ENCODE measurements around the gene EVI5.
A peak's percentile ranks its signal among the peaks of the same experiment; 100 is the strongest.

EVI5 gene

DNA sequence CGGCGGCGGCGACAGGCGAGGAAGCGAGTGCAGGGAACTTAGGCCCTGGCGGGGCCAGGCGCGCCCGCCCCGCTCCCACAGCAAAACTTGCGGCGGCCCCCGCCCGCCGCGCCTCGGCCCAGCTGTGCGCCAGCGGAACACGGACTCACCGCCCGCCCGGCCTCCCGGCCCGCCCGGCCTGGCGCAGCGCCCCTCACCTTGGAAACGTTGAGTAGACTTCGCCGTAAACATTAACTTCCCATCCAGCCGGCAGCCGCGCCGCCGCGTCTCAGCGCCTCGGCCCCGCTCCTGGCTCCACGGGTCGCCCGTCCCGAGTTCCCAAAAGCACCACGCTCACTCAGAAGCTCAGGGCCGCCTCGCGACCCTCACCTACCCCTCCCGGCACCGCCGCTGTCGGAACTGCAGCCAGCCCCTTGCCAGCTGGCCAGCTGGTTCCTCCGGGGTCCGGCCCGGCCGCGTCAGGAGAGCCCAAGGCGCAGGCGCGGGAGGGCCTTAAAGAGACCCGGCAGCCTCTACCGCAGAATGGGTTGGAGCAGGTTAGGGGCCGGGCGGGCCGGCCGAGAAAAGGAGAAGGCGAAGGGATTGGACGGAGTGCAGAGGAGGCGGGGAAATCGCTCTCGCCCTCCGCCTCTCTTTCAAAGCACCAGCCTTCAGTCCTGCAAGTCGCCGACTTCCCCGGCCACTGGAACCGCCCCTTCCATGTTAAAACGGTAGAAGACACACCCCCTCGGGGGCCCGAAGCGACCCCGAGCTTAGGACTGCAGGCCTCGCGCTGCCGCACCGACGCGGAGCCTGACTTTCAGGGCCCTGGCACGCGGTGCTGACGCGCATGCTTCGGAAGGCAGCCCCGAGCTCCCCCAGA lies at the start of gene EVI5:
Gene EVI5 (minus strand): TSS at position 470 of the 862 bp plus-strand sequence. CDS start 48,562 bp downstream, outside the sequence.
- peak; percentile 17 to 34 for DNase-seq (ENCODE audit: low read depth in 2 of 2, low spot score in 1 of 2)

DNA sequence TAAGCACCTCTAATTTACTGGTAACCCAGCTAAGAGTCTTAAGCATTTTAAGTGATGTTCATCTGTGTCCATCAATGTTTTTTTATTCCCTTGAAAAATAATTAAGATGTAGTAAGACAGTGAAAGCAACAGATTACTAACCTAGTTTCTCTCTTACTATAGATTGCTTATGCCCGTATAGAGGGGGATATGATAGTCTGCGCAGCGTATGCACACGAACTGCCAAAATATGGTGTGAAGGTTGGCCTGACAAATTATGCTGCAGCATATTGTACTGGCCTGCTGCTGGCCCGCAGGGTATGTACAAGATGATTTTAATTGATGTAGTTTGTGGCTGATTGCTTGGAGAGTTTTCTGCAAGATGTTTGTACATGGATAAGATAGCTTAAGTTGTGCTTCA lies 49.7 kb upstream of the EVI5 start:
- no peak for DNase-seq (ENCODE audit: low read depth in 2 of 2, low spot score in 1 of 2)

DNA sequence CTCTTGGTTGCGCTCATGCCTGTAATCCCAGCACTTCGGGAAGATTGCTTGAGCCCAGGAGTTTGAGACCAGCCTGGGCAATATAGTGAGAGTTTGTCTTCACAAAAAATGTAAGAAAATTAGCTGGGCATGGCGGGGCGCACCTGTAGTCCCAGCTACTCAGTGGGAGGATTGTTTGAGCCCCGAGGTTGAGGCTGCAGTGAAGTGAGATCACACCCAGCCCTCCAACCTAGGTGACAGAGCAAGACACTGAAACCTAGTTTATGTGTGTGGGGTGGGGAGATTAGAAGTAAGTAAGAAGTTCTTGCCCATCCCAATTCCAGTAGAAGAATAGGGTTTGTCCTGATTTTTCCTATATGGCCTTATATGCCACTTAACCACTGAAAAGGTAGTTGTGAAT lies 48.9 kb upstream of the EVI5 start:
- no peak for DNase-seq (ENCODE audit: low read depth in 2 of 2, low spot score in 1 of 2)

DNA sequence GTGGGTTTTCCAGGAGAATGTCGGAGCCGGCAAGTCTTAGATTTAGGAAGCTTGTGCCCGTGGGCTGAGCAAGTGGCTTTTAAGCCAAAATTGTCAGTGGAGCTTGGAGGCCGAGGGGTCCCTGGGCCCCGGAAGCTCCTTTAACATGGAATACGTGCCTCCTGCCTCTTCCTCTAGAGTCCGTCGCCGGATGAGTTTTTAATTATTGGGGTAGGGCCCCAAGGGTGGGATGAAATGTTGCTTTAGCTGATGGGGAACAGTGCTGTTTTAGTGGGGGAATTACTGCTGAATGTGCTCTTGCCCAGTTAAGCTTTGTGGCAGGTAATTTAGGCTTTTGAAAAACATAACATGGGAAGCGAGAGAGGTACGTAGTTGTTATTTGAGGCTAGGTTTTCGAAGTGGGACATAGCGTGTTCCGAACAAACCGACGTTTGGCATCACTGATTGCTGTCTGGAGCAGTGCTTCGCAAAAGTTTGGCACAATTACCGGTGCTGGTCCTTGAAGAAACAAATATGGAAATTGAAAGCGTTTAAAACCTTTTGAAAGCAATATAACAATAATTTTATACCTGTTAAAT lies 47.7 kb upstream of the EVI5 start:
- DNase-seq (ENCODE audit: low read depth in 2 of 2, low spot score in 1 of 2): no peak

DNA sequence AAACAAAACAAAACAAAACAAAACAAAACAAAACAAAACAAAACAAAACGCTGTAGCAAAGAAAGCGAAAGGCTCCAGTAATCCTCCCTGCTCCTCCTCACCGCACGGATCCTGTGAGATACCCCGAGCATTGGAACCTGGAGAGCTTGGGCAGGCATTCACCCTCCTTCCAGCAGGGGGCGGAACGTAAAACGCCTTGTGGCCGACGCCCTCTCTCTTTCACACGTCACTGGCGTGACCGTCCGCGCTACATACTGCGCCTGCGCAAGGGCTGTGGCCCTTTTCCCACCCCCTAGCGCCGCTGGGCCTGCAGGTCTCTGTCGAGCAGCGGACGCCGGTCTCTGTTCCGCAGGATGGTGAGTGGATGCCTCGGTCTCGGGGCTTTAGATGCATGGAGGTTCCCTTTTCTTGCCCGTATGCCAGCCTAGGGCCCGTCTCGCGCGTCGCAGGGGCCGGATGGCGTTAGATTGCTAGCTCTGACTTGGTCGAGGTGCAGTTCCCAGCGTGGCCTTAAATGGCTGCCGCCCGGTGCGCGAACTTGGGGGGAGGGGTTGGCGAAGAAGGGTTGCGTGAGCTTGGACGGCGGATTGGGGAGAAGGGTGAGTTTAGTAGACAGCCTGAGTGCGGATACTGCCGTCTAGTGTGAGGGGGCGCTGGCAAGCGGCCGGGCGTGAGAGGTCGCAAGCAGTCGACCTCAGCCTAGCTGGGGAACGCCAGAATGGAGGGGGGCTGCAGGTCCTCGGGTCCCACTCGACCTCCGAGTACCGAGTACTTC lies 47.0 kb upstream of the EVI5 start, which contains the start of gene RPL5:
Gene RPL5 (plus strand): TSS at position 279 of the 775 bp plus-strand sequence. CDS start 75 bp downstream, at position 354.
- DNase-seq (ENCODE audit: low read depth in 2 of 2, low spot score in 1 of 2): peak; percentile 93 to 95

DNA sequence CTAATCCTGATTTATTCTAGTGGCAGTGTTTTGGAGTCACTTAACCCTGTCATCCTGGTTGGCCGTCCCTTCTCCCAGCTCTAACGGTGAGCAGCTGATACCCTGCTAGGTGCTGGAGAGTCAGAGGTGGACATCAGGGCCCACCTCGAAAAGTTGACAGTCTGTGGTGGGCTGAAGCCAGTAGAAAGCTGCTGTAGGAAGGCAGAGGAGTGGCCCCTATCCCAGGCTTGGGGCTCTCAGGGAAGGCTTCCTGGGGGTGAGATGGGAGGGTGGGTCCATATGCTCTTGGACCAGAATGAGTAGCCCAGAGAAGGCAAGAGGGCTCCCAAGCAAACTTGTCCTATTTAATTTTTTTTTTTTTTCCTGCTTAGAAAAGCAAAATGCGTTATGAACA lies 46.5 kb upstream of the EVI5 start:
- no peak for DNase-seq (ENCODE audit: low read depth in 2 of 2, low spot score in 1 of 2)

DNA sequence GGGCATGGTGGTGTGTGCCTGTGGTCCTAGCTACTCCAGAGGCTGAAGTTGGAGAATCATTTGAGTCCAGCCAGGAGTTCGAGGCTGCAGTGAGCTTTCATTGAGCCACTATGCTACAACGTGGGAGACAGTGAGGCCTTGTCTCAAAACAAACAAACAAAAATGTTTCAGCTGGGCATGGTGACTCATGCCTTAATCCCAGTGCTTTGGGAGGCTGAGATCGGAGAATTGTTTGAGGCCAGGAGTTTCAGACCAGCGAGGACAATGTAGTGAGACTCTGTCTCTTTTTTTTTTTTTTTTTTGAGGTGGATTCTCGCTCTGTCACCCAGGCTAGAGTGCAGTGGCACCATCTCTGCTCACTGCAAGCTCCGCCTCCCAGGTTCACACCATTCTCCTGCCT lies 41.9 kb upstream of the EVI5 start:
- DNase-seq (ENCODE audit: low read depth in 2 of 2, low spot score in 1 of 2): no peak

DNA sequence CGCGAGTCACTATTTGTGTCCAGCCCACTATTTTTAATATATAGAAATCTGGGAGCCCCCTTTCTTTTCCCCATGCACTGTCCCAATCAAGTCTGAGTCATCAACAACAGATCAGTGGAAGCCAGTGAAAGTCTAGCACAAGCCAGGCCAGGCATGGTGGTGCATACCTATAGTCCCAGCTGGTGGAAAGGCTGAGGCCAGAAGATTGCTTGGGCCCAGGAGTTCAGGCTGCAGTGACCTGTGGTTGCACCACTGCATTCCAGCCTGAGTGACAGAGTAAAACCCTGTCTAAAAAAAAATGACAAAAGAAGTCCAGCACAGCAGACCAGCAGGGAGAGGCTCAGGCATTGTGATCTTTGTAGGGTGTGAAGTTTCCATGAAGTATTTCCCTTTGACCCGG lies 38.0 kb upstream of the EVI5 start:
- no peak for DNase-seq (ENCODE audit: low read depth in 2 of 2, low spot score in 1 of 2)

DNA sequence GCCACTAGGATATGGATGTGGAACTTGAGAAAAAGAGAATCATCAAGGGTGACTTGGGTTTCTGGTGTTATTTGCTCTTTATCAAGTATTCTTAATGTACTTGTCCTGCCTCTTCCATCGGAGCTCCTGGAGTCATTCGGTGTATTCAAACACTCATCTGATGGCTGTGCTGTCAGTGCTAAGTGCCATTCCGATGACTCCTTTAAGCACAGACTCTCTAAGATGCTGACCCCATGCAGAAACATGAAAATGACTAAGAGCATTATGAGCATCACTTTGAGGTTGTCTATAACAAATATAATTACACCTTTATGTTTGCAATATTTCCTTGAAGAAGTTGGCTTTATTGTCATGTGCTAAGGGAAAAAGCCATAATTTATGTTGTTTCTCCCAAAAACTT lies 35.6 kb upstream of the EVI5 start:
- DNase-seq (ENCODE audit: low read depth in 2 of 2, low spot score in 1 of 2): no peak

DNA sequence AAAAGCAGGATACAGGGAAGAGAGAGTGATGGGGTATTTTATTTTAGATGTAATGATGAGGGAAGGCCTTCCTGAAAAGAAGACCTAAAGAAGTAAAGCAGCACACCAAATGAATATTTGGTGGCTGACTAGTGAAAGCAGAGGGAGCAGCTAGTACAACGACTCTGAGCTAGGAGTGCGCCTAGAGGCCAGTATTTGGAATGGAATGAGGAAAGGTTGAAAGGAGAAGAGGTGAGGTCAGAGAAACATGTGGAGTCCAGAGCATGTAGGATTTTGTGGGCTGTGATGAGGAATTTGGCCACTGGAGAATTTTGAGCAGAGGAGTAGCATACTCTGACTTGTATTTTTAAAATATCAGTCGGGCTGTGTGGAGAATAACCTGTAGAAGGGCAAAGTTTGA lies 35.1 kb upstream of the EVI5 start:
- DNase-seq (ENCODE audit: low read depth in 2 of 2, low spot score in 1 of 2): no peak

DNA sequence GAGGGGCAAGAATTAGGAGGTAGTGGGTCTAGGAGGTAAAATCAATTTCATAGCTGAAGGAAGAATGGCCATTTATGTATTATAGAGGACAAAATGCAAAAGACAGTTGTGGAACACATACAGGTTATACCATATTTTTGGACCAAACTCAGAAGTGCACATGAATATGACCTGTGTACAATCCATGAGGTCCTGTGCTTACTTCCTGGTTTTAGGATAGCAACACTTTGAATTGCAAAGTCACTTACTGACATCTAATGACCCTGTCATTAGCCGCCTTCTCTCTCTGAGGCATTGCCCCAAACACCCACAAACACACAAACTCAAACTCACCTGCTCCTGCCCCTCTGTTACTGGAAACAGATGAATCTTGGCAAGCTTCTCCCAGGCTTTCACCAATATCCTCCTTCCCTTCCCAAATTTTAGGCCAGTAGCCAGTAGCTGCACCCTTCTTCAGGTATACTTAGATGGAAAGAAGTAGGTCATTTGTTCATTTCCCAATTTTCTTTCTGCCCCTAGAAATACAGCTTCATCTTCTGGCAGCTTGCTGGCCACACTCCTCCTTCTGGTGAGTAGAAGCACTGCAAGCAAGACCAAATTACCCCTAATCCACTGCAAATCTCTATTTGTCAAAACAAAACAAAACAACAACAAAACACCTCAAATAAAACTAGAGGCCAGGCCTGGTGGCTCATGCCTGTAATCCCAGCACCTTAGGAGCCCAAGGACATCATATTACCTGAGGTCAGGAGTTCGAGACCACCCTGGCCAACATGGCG lies 33.3 kb upstream of the EVI5 start:
- DNase-seq (ENCODE audit: low read depth in 2 of 2, low spot score in 1 of 2): no peak

DNA sequence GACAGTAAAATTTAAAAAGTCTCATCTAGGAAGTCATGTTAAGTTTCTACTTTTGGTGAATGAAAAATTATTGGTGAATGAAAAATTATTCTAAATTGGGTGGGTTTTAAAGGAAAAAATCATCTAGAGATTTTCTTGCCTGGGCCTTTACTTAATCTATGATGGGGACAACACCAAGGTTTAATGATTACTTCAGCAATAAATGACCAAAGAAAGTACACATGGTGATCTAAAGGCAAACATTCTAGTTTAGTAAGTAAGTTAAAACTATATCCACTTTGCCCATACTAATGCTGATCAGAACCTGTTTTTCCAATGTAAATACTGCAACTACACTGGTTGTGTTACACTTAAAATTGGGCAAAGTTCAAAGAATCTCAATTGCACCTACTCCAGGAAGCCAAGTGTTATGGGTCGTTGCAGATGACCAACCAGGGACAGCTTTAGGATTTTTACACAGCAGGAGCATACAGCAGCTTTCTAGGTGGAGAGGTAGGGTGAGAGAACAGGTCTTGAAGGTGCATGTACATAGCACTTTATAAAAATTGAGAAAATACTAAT lies 32.3 kb upstream of the EVI5 start:
- DNase-seq (ENCODE audit: low read depth in 2 of 2, low spot score in 1 of 2): no peak

DNA sequence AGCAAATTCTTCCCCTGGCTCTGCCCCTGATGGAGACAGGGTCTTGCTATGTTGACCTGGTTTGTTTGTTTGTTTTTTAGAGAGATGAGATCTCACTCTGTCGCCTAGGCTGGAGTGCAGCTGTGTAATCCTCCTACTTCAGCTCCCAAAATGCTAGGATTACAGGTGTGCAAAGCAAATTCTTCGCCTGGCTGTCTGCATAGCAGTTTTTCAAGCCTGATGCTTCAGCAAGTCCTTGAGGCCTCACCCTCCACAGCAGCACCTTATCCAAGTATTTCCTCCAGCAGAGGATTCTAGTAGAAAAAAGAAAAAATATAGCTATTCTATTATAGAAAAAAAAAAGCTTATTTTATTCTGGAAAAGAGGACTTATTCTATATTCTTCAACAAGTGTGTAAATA lies 31.8 kb upstream of the EVI5 start:
- DNase-seq (ENCODE audit: low read depth in 2 of 2, low spot score in 1 of 2): no peak

DNA sequence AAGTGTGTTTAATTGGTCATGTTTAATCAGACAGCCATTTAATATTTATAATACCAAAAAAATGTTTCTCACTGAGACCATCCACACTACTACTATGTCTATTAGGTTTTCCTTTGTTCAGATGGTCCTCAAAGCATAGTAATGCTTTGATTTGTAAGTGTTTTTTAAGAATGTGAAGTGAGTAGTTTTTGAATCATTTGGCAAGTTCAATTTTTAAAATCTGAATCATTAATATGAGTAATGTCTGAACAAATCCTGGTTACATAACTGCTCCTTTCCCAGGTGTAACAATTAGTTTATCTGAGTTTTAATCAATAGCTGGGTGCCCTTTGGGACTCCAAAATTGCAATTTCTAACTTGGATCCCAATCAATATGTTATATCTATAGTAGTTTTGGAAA lies 23.5 kb upstream of the EVI5 start:
- no peak for DNase-seq (ENCODE audit: low read depth in 2 of 2, low spot score in 1 of 2)

DNA sequence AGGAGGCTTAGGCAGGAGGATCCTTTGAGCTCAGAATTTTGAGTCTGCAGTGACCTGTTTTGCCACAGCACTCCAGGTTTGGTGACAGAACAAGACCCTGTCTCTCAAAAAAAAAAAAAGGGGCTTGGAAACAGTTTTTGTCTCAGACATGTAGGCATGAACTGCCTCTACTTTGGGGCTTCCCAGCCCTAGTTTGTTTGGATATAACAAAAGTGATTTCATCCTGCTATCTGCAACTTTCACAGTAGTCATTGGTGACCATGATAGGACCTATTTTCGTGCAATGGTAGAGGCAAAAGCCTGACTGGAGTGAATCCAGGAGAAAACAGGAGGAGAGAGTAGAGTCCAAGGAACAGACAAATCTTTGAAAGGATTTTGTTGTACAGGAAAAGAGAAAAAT lies 20.3 kb upstream of the EVI5 start:
- DNase-seq (ENCODE audit: low read depth in 2 of 2, low spot score in 1 of 2): no peak

DNA sequence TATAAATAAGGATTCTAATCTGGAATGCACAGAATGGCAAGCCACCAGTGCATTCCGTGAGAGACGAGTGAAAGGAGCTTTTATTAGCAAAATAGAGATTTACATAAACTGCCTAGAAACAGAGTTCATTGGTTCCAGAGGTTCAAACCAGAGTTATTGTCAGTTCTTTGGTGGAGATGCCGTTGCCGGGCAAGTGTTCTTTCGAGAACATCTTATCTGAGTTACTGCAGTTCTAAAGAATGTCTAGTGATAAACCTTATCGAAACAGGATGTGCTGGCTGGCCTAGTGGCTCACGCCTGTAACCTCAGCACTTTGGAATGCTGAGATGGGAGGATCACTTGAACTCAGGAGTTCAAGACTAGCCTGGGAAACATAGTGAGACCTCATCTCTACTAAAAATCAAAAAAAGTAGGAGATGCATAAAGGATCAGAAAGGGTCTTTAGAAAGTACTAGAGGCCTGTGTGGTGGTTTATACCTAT lies 19.9 kb upstream of the EVI5 start:
- no peak for DNase-seq (ENCODE audit: low read depth in 2 of 2, low spot score in 1 of 2)

DNA sequence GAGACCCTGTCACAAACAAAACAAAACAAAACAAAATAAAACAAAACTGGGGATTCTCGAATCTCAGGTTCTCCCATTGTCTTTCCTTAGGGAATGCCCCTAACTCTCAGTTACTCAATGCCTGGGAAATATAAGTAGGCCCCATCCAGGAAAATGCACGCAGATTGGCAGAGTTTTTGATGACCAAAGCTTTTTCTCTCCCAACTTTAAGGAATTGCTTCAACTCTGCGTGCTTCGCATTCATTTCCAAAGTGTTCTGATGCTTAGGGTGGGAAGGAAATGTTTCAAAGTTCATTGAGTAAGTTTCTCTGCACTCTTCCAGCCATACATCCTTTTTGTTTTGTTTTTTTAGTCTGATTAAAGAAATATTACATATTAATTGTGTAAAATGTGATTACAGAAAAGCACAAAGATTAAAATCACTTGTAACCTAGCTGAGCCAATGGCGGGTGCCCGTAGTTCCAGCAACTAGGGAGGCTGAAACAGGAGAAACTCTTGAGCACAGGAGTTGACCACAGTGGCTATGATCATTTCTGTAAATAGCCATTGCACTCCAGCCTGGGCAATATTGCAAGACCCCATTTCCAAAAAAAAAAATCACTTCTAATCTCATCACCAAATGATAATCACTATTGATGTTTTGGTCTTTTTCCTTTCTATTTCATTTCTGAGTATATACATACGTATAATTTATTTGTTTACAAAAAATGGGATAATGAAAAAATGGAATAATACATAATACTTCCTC lies 18.4 kb upstream of the EVI5 start:
- DNase-seq (ENCODE audit: low read depth in 2 of 2, low spot score in 1 of 2): no peak

DNA sequence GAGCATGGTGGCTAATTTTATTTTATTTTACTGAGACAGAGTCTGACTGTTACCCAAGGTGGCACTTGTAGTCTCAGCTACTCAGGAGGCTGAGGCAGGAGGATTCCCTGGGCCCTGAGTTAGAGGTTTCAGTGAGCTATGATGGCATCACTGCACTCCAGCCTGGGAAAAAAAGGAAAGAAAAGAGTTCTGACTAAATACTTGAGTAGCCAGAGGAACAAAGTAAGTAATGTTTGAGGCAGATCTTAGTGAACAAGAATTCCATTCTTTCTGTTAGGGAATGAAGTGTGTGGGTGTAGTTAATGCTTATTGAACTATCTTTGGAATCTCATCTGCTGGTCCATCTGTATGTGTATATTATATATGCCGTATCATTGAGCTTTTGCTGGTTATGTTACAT lies 13.1 kb upstream of the EVI5 start:
- DNase-seq (ENCODE audit: low read depth in 2 of 2, low spot score in 1 of 2): no peak

DNA sequence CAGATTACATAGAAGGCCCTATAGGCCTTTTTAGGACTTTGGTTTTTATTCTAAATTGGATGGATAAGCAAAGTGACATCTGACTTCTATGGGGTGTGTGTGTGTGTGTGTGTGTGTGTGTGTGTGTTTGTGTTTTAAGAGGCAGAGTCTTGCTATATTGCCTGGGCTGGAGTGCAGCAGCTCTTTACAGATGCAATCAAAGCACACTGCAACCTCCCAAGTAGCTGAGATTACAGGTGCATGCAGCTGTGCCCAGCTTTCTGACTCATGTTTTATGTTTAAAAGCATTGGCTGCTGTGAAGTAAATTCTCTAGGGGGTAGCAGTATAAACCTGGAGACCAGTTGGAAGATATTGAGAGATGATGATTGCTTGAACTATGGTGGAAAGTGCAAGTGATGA lies 12.4 kb upstream of the EVI5 start:
- DNase-seq (ENCODE audit: low read depth in 2 of 2, low spot score in 1 of 2): no peak

DNA sequence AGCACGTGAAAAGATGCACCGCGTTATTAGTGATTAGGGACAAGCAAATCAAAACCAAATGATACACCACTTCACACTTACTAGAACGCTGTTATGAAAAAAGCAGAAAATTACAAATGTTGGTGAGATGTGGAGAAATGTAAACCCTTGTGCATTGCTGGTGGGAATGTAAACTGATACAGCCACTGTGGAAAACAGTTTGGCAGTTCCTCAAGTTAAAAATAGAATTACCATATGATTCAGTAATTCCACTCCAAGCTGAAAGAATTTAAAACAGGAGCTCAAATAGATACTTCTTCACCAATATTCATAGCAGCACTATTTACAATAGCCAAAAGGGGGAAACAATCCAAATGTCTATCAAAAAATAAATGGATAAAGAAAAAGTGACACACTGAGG lies 10.3 kb upstream of the EVI5 start:
- no peak for DNase-seq (ENCODE audit: low read depth in 2 of 2, low spot score in 1 of 2)
